Measurements from ENCODE around the gene ZIM2.

The ZIM2 gene

GRCh38 chr19:56808717-56809392 lies 31.7 kb downstream of the ZIM2 start:
- no peak for DNase-seq (ENCODE audit: low spot score)

- DNase-seq (ENCODE audit: low spot score), result no peak
Observed at GRCh38 chr19:56806639-56807038, 33.9 kb downstream of the ZIM2 start.

- no peak for DNase-seq (ENCODE audit: low spot score)
Observed at GRCh38 chr19:56778351-56778750, 62.2 kb downstream of the ZIM2 start.

GRCh38 chr19:56769650-56770049 lies 70.9 kb downstream of the ZIM2 start:
- no peak for DNase-seq (ENCODE audit: low spot score)

GRCh38 chr19:56765137-56765536 lies 75.4 kb downstream of the ZIM2 start:
- DNase-seq (ENCODE audit: low spot score), result no peak

GRCh38 chr19:56764196-56764695 lies 76.3 kb downstream of the ZIM2 start:
- no peak for DNase-seq (ENCODE audit: low spot score)

- no peak for DNase-seq (ENCODE audit: low spot score)
Observed at GRCh38 chr19:56760842-56761241, 79.7 kb downstream of the ZIM2 start.

- DNase-seq (ENCODE audit: low spot score), result no peak
Observed at GRCh38 chr19:56759531-56759930, 81.0 kb downstream of the ZIM2 start.

- DNase-seq (ENCODE audit: low spot score), result no peak
Observed at GRCh38 chr19:56751078-56751489, 89.4 kb downstream of the ZIM2 start.

GRCh38 chr19:56750658-56751057 lies 89.9 kb downstream of the ZIM2 start:
- no peak for DNase-seq (ENCODE audit: low spot score)

- DNase-seq (ENCODE audit: low spot score), result no peak
Observed at GRCh38 chr19:56748378-56748777, 92.1 kb downstream of the ZIM2 start.

GRCh38 chr19:56746367-56746766 lies 94.2 kb downstream of the ZIM2 start:
- DNase-seq (ENCODE audit: low spot score), result no peak

GRCh38 chr19:56740501-56740900 lies 100.0 kb downstream of the ZIM2 start:
- no peak for DNase-seq (ENCODE audit: low spot score)

- DNase-seq (ENCODE audit: low spot score), result no peak
Observed at GRCh38 chr19:56736571-56736970, 104.0 kb downstream of the ZIM2 start.

GRCh38 chr19:56732976-56733375 lies 107.5 kb downstream of the ZIM2 start:
- DNase-seq (ENCODE audit: low spot score), result no peak

GRCh38 chr19:56727677-56728076 lies 112.8 kb downstream of the ZIM2 start:
- no peak for DNase-seq (ENCODE audit: low spot score)

- DNase-seq (ENCODE audit: low spot score), result no peak
Observed at GRCh38 chr19:56725829-56726424, 114.6 kb downstream of the ZIM2 start.

Measured in iPS-NIHi11 (cell line).